Right forelimb (tissue), 1 donor: Measurements from ENCODE around the gene MYH10.

Source experiments
- DNase-seq: peaks from one replicate; pipeline ENCODE4 v3.0.0-alpha.2; 2018

The MYH10 gene

DNA sequence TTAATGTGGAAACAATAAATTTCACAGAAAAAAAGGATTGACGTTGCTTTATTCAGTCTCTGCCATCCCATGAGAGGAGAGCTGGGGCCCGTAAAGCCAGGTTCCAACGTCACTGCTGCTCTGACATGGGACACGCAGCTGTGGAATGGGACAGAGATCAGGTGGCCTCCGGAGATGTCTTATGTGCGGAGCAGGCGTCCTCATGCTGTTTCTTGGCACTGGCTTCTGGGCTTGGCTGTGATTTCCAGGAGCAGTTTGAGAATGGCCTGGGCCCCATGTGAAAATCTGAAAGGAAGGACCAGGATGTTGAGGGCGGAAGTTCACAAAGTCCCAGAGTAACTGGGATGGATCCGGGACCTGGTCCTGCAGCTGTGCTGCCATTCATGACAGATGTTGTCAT, 162.4 kb downstream of the MYH10 start:
- DNase-seq, result peak; percentile 74

DNA sequence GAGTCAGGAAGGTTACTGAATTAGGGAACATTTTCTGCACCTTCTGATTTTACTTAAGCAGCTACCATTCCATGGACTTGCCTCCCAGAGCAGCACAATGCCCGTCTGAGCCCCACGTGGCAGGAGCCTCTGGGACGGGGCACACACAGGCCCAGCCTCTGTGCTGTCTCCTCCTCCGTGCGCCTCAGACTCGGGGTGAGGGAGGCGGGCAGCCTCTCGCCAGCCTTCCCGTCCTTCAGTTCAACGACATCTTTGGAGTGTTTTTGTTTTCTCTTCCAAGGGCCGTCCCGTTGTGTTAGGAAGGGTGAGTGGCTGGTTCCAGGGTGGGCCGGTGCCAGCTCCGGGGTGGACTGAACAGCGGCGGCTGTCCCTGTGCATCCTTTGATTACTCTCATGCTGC, 163.0 kb downstream of the MYH10 start:
- DNase-seq, result no peak

DNA sequence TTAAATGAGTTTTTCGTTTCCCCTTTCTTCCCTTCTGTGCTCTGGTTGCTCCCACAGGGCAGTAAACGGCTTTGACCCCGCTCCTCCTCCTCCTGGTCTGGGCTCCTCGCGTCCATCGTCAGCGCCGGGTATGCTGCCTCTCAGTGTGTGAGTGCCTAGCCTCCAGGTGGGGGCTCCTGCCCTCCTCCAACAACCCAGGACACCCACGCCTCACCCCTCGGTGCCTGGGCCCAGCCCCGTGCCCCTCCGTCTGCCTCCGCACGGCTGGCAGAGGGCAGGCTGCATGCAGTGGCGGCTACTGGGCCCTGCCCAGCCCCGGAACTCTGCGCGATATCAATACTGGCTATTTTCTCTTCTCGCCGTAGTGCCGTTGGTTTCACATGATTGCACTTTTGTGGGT, 163.7 kb downstream of the MYH10 start:
- DNase-seq, result no peak

DNA sequence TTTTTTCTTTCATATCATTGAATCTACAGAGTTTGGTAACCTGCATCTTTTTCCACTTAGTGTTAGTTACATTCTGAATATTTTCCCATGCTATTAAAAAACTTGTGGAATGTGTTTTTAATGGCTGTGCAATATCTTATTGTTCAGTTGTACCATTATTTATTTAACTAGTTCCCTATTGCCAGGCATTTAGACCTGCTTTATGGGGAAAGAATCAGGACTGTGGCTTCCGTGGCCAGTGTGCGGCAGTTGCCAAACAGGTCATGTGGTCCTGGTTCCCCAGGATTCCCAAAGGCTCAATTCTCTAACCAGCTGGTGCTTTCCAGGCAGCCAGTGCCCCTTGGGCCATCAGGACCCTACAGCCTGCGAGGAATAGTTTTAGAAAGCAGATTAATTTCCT, 164.1 kb downstream of the MYH10 start:
- DNase-seq, result no peak

DNA sequence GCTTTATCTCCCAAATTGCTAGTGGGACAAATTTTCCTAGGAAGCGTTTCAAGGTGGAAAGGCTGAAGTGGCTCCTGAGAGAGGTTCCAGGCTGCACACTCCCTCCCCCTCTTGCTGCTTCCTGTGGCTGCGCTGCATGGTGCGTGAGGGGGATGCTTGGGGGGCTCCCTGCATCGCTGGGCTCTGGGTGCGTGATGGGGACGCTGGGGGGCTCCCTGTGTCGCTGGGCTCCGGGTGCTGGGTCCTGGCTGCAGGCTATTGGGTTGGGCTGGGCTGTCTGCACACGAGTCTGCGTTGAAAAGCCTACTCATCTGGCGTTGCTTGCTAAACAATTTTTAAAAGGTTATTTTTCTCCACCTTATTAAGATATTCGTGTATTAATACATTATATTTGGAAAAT, 164.8 kb downstream of the MYH10 start:
- no peak for DNase-seq

DNA sequence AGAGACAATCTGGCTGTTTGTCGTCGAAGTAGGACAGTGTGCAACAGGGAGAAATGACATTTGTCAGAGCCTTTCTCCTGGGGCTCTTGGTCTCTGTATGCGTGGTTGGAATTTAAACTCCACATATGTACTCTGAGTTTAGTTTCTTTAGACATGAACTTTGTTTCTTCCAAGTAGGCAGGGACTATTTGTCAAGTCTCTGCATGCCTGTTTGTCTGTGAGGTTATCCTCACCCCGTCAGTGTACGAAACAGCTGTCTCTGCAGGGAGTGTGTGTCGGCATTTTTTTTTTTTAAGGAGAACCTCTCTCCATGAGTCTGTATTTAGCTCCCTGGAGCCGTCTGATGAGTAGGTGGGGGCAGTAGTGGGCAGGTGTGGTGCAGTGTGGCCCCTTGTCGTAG, 165.2 kb downstream of the MYH10 start:
- DNase-seq, result no peak

DNA sequence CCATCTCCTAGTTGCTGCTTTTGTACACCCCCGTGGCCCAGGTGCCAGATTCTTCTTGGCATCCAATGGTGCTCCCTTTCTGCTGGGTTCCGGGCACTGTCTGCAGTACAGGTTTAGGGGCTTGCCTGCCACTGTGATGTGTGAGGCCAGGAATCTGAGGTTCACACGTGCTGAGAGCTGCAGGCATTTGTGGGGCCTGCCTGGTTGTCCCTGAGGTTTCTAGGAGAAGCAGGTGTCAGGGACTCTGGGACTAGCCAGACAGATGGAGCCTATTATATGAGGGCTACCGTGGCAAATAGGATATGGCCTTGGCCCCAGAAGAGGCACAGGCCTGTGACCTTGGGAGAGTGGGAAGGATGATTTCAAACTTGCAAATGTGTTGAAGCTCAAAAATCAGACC, 165.6 kb downstream of the MYH10 start:
- DNase-seq, result no peak

DNA sequence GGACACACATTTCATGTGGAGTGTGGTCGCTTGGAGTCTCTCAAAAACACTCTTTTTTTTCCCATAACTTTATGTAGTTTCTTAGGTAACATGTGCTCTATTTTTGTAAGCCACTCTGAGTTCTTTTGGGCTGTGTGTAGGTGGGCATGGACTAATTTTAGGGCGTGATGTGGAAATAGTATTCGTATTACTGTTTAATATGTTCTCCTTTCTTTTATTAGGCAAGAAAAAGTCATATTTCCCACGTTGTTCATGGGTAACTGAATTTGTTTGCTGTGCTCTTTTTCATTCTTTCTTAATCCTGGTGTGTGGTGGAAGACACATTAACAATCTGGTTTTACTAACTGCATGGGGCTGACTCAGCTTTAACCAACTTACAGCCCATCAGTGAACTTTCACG, 167.4 kb downstream of the MYH10 start:
- no peak for DNase-seq

DNA sequence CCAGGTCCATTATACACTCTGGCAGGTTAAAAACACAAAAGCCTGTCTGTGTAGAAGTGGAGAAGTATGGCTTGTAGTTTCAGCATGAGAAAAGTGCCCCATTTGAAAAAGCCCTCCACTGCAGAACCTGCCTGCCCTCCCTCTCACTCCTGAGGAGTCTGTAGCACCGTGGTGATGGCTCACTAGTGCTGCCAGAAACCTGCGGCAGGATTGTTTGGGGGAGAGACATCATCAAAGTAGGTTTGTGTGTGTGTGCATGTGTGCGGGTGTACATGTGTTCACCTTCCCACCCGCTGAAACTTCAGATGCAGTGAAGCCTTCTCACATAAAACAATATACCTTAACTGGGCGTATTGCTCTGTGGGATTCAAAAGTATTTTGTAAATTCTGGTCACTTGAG, 168.0 kb downstream of the MYH10 start:
- no peak for DNase-seq

DNA sequence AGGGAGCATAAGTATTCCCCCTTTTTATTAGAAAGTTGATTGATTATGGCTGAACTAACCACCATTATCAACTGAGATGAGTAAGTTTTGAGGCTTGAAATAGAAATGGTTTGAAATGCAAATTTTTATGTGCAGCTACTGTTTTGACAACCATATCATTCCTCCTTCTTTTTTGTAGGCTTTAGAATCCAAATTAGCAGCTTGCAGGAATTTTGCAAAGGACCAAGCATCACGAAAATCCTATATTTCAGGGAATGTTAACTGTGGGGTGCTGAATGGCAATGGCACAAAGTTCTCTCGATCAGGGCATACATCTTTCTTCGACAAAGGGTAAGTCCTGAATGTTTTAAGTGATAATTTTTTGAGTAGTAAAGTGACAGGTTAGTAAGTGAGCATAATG, 170.7 kb downstream of the MYH10 start:
- no peak for DNase-seq

DNA sequence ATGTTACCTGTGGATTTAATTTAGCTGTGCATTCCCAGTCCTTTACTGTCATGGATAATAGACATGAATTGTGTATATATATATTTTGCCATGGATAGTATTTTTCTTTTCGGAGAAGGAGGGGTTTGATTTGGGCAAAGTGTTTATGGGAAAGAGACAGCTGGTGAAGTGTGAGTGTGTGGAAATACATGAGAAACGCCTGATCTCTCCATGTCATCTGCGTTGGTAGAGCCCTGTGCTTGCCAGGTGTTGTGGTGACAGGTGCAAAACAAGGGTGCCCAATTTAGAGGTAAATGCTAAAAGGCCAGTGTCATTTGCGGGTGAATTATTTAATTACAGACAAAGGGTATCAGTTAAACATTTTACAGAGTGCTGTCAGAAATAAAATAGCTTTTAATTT, 171.4 kb downstream of the MYH10 start:
- DNase-seq, result no peak

DNA sequence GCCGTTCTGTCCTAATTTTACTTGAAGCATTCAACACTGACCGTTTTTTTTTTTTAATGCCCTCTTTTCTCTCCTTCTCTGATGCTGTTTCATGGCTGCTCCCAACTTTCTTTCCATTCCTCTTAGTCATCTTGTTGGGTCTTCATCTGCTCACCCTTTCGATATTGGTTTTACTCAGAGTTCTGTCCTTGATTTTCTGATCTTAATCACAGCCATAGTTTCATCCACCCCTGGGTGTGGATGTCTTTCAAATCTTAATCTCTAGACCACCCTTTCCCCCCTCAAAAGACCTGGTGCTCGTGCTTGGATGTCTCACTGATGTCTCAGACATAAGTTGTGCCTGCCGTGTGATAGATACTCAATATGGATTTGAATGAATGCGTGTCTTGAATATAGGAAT, 172.4 kb downstream of the MYH10 start:
- no peak for DNase-seq

DNA sequence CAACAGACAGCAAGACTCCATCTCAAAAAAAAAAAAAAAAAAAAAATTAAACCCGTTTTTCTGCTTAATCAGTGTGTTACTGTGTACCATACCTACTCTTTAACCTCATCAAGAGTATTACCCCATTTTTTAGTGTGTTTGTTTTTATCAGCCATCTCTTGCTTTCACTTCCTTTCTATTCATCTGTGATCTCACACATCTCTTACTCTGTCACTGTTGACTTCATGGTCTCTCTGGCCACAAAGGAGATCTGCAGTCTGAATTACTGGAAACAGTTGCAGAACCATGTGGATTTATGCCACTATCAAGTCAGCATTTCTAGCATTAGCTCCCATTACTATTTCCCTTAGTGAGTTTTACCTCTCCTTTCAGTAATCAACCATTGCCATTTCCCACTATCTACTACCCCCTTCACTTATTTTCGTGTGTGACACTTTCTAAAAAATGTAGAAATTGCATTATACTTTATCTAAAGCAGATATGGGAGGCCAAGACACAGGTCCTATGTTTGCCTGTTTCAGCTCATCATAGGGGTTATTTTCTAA, 174.8 kb downstream of the MYH10 start:
- DNase-seq, result no peak

DNA sequence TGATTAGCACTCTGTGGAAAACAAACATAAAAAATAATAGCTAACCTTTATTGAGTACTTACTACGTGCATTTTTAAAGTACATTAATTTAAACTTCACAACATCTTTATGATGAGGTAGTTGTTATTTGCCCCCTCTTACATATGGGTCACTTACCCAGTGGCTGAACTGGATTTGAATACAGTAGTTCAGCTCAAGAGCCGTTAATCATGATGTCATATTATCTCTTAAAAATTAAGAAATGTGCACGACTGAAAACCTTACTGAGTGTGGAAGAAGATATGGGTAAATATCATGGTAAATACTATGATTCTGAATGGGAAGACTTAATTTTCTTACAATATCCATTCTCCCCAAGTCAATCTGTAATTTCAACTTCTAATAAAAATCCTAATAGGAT, 177.2 kb downstream of the MYH10 start:
- no peak for DNase-seq

DNA sequence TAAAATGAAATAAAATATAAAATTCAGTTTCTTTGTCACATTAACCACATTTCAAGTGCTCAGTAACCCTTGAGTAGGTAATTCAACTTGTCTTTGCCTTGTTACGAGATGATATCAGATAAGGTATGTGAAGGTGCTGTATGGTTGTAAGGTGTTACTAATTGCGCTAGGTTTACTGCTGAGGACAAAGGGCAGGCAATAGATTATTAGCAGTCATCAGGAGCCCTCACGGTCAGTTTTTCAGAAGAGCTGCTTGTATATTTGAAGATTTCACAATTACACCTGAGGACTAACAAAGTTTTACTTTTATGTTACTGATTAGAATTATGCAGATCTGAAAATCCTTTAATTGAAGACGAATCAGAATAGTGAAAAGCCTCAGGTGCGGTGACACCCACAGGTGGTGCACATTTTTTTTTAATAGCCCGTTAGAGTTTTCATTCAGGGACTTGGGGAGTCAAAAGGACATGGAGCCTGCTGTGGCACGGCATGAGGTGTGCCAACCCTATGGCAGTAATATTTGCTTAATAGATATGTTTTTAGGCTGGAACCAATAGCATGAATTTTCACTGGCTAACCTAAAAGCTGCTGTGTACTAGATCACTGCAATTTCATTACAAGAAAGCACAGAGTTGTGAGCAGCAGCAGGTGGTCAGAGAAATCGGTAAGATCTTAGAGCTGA, 178.5 kb downstream of the MYH10 start:
- DNase-seq, result no peak

DNA sequence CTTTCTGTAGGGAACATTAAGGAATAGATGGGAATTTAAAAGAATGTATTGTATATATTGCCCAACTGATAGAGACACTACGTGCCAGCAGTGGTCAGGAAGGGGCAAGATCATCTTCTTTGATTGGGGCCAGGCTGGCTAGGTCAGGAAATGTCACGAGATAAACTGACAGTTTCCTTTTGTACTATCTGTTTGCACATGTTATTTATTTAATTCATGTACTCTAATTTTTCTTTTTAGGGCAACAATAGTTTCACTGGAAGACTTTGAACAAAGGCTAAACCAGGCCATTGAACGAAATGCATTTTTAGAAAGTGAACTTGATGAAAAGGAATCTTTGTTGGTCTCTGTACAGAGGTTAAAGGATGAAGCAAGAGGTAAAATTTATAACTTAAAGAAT, 182.2 kb downstream of the MYH10 start:
- DNase-seq, result no peak

DNA sequence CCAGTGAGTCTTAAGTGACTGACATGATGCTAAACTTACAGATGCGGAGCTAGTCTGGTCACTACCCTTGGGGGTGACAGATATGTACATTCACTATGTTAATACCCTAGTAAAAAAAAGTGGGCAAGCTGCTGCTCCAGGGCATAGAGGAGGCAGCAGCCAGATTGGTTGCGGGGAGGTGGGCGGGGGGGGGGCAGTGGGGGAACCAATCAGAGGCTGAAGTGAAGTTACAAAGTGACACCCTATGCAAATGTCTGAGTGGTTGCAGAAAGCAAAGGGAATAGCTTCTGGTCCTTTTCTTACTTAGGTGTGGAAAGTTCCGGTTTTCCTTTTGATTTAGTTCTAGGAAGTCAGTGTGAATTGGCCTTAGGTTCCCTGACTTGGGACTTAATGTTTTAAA, 182.7 kb downstream of the MYH10 start:
- DNase-seq, result no peak

DNA sequence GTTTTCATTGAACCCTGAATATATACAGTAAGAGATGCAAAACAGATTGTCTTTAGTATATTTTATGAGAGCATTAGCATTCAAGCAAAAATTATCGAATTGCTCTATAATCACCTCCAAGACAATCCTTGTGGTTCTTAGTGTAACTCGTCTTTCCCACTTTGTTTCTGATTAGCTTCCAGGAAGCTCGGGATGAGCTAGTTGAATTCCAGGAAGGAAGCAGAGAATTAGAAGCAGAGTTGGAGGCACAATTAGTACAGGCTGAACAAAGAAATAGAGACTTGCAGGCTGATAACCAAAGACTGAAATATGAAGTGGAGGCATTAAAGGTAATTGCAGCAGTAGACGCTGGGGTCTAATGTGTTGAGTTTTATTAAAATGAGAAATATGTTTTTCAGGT, 185.0 kb downstream of the MYH10 start:
- DNase-seq, result no peak

DNA sequence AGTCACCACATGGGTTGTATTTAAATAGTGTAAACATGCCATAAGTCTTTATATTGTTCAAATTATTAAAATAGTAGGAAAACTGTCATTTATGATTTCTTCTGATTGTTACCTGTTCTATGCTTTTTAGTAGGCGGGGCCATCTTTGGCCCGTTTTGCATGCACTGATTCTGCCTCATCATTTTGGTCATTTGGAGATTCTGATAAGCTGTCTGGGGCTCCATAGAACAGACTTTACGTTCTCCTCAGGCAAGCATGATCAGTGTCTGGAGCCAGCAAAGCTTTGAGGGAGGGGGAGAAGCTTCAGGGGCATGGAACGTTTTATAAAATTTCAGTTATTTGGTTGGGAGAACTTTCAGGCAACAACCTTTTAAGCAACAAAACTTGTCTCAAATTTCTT, 186.0 kb downstream of the MYH10 start:
- no peak for DNase-seq

DNA sequence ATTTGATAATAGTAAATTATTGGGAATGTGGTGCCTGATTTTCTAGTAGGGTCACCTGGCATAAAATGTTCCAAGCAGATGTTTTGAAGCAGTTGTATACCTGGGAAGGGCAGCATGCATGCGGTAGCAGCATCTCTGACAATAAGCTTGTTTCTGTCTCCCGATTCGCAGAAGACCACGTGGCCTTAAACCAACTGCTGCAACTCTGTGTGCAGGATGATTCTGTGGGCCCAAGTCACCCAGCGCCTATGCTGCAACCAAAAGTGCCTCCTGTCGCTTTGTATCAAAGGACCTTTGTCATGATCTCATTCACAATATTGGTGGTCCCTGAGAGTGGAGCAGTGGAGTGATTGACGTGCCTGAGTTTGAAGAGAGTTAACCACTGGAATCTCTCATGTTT, 186.8 kb downstream of the MYH10 start:
- no peak for DNase-seq

DNA sequence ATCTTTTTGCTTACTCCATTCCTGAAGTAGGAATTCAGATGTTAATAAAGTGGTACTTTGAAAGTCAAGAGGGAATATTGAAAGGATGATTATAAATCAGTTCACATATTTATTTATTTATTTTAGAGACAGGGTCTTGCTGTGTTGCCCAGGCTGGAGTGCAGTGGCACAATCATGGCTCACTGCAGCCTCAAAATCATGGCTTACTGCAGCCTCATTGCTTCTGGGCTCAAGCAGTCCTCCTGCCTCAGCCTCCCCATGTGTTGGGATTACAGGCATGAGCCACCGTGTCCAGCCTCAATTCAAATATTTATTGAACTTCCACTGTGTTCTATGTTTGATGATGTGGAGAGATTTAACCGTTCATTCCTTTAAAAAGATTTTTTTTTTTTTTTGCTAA, 188.2 kb downstream of the MYH10 start:
- no peak for DNase-seq

DNA sequence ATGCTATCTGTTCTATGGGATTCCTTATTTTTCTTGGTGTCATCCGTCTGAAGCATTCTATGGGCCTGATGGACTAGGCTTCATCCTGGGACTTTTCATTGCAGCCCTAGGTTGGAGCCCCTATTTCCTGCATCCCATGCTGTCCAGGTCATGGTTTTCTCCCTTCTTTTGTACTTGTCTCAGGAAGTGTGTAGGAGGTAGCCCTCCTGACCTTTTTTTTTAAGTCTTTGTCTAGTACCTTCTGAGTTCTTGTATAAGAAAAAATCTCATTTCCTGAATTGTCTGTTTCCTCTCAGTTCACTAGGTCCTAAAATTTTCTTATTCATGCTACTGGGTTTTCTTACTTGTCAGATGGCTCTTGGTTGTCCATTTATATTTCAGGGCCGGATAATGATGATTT, 188.8 kb downstream of the MYH10 start:
- DNase-seq, result no peak

DNA sequence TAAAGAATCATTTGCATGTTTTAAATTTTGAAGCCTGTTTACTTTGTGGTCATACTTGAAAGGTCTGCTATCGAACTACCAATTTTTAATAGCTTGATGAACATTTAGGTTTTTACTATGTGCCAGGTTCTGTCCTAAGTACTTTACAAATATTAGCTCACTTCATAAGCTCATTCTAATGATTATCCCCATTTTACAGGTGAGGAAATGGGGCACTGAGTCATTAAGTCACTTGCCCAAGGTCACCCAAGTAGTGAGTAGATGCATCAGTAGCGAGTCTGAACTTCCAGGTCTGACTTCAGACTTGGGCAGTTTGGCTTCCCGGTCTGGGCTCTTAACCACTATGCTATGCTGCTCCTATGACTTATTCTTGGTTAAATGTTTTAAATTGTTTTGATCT, 190.8 kb downstream of the MYH10 start:
- DNase-seq, result no peak

DNA sequence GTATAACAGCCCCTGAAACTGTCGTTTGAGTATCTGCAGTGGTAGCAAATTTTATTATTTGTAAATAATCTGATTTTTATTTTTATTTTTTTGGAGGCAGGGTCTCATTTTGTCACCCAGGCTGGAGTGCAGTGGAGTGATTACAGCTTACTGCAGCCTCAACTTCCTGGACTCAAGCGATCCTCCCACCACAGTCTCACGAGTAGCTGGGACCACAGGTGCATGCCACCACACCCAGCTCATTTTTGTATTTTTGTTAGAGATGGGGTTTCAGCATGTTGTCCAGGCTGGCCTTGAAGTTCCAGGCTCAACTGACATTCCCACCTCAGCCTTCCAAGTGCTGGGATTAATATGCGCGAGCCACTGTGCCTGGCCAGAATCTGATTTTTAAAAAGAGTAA, 192.1 kb downstream of the MYH10 start:
- no peak for DNase-seq

DNA sequence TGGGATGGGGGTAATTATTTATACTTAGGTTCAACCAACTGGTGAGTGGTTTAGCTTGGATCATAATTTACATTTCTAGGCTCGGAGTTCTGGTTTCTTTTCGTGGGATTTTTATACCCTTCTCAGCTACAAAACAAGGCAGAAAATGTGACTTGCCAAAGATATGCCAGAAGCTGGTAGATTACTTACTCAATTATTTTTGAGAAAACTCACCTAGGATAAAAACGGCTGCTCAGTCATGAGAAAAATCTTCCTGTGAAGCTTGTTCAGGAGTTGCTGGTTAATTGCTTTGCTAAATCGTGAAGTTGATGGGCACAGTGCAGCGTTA, 193.7 kb downstream of the MYH10 start:
- no peak for DNase-seq
